HG03103 (cell line): ENCODE measurements around the gene MAML3.

ENCODE experiments used
- ATAC-seq: cut with Tn5 transposase; IDR thresholded peaks from one replicate; pipeline ENCODE4 v1.9.1; 2021; ENCODE audit warnings: low read depth; ENCODE audit not compliant: unreplicated experiment

MAML3 gene

DNA sequence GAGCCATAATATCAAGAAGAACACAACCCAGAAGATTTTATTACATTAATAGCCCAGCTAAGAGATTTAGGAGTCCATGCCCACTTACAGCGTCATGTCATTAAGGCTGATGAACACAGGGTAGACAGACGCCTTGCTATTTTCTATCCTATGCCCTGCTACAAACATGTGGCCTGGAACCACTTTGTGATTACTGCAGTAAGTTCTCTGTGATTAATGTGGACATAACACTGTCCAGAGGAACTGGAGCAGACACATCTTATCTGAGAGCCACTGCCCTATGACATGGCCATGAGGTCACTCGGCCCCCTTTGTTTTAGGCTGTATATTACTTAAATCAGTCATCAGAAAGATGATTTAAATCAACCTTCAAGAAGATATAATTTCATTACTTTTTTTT, 211.7 kb downstream of the MAML3 start:
- no peak for ATAC-seq

DNA sequence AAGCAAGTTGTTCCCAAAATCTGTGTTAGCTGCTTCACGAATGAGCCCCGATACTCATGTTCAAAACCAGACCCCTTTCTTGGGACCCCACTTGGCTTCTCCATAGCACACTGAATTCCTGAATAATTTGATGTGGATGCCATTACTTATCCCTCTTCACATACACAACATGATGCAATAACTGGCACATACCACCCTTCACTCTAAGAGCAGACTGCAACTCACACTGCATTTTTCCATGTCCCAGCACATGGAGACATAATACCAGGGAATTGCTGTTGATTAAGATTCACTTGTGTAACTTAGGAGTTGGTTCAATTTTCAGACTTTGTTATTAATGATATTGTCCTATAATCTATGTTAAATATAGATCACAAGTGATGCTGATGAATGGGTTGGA, 213.4 kb downstream of the MAML3 start:
- ATAC-seq, result no peak

DNA sequence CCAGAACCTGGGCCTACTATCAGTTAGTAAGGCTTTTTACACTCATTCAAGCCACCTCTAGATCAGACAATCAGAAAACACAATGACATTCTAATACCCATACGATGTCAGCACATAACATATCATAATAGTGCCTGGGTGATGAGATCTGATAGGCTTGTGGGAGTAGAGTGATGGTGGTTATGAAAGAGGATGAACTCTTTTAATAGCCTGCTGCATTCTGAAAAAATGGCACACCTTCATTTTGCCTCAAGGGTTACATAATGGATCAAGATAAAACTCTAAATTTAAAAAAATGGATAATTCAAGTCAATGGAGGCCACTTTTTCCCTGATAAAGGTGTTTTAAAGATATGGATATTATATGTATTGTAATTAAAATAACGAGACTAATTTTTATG, 215.6 kb downstream of the MAML3 start:
- ATAC-seq, result no peak

DNA sequence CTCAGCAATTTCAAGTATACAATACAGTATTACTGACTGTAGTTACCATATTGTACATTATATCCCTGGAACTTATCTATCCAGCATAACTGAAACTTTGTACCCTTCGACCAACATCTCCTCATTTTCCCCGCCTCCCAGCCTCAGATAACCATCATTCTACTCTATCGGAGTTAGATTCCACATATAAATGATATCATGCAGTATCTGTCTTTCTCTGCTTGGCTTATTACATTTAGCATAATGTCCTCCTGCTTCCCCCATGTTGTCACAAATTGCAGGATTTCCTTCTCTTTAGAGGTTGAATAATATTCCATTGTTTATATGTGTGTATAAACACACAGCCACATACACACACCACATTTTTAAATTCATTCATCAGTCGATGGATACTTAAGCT, 218.1 kb downstream of the MAML3 start:
- ATAC-seq, result no peak

DNA sequence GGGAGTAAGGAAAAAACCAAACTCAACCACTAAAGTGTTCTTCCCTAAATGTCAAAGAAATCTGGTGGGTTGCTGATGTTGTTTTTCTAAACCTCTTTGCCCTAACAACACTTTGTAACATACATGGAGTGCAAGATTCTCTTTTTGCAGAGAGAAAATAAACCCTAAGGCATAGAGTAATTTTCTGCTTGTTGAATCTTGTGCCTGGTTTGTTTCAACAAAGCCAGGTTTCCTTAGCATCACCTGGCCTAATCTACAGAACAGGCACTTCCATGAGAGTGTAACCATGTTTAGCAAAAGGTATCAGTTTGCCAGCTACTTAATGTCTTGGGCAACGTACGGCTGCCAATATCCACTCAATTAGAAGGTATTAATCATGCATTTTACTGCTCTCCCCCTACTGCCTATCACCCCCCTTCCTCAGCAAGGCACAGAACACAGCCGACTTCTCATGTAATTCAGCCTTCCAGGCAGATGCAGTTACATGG, 219.2 kb downstream of the MAML3 start:
- ATAC-seq, result no peak

DNA sequence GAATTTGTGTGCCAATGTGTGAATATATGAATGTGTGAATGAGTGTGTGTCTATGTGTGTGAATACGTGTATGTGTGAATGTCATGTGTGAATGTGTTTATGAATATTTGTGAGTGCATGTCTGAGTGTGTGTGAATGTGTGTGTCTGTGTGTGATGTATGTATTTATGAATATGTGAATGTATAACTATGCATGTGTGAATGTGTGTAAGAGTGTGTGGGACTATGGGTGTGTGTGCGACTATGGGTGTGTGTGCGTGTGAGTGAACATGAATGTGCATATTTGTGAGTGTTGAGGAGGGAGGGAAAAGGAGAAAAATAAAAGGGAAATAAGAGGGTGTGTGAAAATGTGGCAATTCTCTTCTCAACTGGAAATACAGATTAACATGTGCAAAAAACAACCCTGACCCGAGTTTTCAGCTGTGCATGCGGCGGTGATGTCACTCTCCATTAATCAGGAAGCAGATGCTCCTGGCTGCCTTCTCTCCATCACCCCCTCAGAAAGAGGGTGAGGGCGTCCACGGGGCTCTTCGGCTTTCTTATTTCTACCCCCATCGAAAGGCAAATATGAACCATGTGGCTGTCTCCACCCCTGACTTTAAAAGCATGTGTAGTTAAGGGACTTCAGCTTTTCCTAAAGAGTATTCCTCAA, 219.8 kb downstream of the MAML3 start:
- ATAC-seq, result no peak

DNA sequence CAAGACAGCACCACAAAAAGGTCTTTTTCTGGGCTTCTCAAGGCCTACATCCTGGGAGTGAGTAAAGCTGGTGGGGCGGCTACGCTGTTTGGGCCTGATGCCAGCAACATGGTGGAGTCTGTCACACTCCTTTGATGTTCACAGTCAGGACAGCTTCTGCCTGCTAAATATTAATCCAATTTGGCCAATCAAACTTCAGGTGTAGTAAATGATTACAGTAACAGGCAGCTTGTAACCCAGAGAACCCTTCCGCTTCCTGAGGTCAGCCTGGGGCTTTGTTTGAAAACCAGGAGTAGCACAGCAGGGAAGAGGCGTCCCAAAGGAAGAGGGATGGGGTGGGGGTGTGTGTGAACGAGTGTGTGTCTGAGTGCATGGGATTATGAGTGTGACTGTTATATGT, 220.4 kb downstream of the MAML3 start:
- no peak for ATAC-seq

DNA sequence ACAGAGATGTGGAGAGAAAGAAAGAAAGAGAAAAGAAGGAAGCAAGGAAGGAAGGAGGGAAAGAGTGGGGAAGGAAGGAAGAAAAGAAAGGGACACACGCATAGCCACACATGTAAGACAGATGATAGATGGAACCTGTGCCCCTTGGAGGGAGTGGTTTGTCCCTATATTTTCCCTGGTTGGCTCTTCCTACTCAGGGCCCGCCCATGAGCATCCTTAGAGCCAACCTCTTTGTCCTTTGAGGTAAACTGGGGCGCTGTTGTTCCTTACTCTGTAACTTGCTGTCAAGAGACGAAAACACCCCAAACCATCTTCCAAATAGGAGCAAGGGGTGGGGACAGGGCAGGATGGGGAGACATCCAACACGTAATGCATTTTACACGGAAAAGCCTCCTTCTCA, 220.9 kb downstream of the MAML3 start:
- no peak for ATAC-seq

DNA sequence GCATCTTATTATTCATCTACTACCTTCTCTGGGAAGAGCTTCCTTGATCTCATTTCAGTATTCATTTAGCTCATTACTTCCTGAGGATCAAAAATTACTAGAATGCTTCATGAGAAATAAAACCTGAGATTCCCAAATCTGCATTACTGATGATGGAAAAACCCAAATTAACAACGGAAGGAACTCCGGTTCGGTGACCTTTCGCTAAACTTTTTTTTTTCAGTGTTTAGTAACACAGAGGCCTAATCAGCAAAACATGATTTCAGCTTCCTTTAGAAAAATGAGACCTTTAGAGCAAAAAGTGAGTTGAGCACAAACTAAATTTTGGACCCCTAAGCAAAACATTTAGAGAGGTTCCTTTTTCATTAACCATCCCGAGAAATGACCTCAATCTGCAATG, 229.2 kb downstream of the MAML3 start:
- no peak for ATAC-seq

DNA sequence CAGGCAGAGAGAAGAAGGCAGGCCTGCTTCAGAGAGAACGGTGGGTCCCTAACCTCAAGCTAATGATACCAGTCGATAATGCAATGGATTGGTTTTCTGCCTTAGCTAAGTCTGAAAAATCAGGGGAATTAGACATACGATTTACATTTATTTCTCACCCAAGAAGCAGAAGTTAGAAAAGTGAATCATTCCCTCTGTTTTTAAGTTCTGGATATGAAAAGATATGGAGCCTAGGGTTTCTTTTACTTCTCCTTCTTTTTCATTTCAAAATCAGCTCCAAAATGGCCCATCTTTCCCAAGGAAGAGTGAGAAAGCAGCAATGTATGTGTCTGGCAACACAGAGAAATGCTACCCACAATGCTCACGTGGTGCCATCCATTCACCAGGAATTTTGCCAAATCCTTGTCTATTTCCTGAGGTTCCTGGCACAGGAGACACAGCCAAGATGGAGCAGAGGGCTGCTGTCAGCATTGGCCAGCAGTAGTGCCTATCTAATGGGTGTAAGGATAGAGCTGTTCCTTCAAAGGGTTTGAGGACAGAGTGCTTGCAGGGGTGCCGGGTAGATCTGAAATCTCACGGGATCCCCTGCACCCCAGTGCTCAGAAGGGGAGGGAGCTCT, 231.5 kb downstream of the MAML3 start:
- no peak for ATAC-seq

GRCh38 chr4:139921429-139922184, 232.4 kb downstream of the MAML3 start:
- ATAC-seq, result no peak

DNA sequence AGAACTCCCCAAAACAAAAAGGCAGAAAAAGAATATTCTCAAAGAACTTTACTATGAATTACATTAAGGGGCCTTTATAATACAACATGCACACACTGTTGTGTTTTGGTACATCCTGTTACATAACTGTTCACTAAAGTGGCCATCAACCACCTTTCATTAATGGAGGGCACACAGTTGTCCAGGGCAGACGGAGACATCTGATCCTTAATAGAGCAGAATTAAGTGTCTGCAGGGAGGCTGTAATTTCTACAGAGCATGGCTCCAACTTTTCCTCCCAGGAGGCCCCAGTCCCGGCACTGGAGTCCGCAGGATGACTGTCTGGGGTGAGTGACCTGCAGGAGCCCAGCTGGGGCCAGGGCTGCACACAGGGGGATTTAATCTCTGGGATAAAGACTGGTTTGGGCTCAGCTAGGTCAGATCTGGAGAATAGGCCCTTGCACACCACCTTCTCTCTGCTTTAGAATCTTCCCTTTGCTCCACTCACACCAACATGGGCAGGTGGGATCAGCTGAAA, 233.4 kb downstream of the MAML3 start:
- ATAC-seq, result no peak

DNA sequence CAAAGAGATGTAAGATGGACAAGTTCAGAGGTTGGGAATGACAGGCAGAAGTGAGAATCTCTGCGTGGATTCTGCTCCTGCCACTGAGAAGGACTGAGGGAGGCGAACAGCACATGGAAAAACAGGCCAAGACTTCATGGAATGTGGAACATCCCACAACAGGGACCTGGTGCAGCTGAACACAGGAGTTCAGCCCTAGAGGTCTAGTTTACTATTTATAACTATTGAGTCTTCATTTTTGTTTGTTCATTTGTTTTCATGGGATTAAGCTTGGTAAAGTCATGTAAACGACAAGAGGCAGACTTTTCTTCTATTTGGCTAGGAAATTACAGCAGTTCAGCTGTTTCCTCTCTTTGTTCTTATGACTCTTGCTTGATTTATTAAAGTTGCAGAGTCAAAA, 234.5 kb downstream of the MAML3 start:
- no peak for ATAC-seq

DNA sequence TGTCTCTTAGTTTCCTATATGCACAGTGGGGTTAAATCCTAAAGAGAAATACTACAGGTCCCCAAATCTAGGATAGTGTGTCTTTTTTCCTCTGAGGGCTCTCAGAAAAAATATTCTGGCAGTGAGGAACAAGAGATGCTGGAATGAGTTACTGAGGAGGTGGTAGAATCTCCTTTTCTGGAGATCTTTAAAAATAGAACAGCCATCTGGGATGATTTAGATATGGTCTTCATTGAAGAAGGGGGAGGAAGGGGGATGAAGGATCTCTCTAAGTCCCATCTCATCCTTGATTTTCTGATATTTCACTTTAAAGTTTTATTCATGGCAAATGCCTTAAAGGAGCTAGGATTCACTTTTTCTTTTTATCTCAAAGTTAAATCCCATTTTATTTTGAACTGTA, 235.0 kb downstream of the MAML3 start:
- no peak for ATAC-seq

- ATAC-seq, result no peak
Measured at GRCh38 chr4:139918591-139918990, 235.4 kb downstream of the MAML3 start.

GRCh38 chr4:139917896-139918295, 236.1 kb downstream of the MAML3 start:
- ATAC-seq, result no peak

DNA sequence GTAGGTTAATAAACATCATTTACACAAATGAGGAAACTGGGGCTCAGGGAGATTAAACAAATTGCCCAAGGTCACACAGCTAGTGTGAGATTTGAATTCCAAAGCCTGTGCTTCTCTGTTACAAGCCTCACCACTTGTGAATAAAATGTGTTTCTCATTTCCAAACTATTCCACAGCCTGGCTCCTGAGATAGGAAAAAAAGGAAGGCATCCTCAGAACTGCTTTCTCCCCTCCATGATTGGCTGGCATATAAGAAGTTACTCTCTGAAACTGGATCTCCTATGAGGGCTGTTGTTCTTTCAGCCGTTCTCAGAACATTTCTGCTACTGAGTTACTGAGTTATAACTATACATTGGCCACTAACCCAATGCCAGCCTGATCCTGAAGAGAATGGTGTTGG, 237.9 kb downstream of the MAML3 start:
- ATAC-seq, result no peak

- no peak for ATAC-seq
Measured at GRCh38 chr4:139915037-139915436, 238.9 kb downstream of the MAML3 start.

GRCh38 chr4:139913995-139914598, 239.9 kb downstream of the MAML3 start:
- ATAC-seq, result no peak

- ATAC-seq, result no peak
Measured at GRCh38 chr4:139913398-139913990, 240.5 kb downstream of the MAML3 start.

DNA sequence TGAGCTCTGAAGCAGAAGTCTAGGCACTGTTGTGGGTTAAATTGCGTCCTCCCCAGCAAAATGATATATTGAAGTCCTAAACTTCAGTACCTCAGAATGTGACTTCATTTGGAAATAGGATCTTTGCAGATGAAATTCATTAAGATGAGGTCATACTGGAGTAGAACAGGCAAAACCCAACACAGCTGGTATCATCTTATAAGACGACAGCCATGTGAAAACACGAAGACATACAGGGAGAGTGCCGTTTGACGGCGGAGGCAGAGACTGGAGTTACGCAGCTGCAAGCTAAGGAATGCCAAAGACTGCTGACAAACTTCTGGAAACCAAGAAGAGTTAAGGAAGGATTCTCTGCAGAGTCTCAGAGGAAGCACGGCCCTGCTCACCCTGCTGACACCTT, 241.5 kb downstream of the MAML3 start:
- ATAC-seq, result no peak
